HuH-7 (cell line): ENCODE results near the gene HIC2.
"Not testable (repeated sequence)": the region's sequence is repeated elsewhere in the genome, so short reads cannot be mapped to it uniquely, and the experiment has no call there.

ENCODE experiments used
- DNase-seq: peaks from one replicate; pipeline ENCODE4 v3.0.0; 2011; ENCODE audit warnings: low spot score

Gene HIC2

GRCh38 chr22:21449531-21450319, 32.6 kb downstream of the HIC2 start:
- no peak for DNase-seq

- DNase-seq, result no peak
Observed at GRCh38 chr22:21450320-21450831, 33.2 kb downstream of the HIC2 start.

GRCh38 chr22:21450858-21451353, 33.7 kb downstream of the HIC2 start:
- no peak for DNase-seq

- DNase-seq, result no peak
Observed at GRCh38 chr22:21451545-21452520, 34.7 kb downstream of the HIC2 start.

GRCh38 chr22:21452666-21453065, 35.5 kb downstream of the HIC2 start:
- not testable (repeated sequence) for DNase-seq

- DNase-seq, result not testable (repeated sequence)
Observed at GRCh38 chr22:21454998-21455333, 37.8 kb downstream of the HIC2 start.

- no peak for DNase-seq
Observed at GRCh38 chr22:21455334-21456089, 38.3 kb downstream of the HIC2 start.

- peak; percentile 57 for DNase-seq
Observed at GRCh38 chr22:21457023-21457787, 40.0 kb downstream of the HIC2 start.

- not testable (repeated sequence) for DNase-seq
Observed at GRCh38 chr22:21462672-21463071, 45.5 kb downstream of the HIC2 start.

GRCh38 chr22:21467337-21468193, 50.4 kb downstream of the HIC2 start, which contains the start of gene TMEM191C:
TSS of gene TMEM191C (plus strand) at chr22:21467387. CDS start at chr22:21467460, 73 bp downstream.
- not testable (repeated sequence) for DNase-seq

- not testable (repeated sequence) for DNase-seq
Observed at GRCh38 chr22:21468194-21469096, 51.3 kb downstream of the HIC2 start.

GRCh38 chr22:21469097-21469994, 52.2 kb downstream of the HIC2 start:
- DNase-seq, result not testable (repeated sequence)

GRCh38 chr22:21472984-21473383, 55.8 kb downstream of the HIC2 start:
- DNase-seq, result not testable (repeated sequence)

GRCh38 chr22:21473664-21474063, 56.5 kb downstream of the HIC2 start:
- DNase-seq, result not testable (repeated sequence)

- not testable (repeated sequence) for DNase-seq
Observed at GRCh38 chr22:21484039-21484438, 66.9 kb downstream of the HIC2 start.

- DNase-seq, result not testable (repeated sequence)
Observed at GRCh38 chr22:21487723-21488122, 70.6 kb downstream of the HIC2 start.

- not testable (repeated sequence) for DNase-seq
Observed at GRCh38 chr22:21489149-21489680, 72.0 kb downstream of the HIC2 start.
